Activated CD4-positive, CD25-positive, alpha-beta regulatory T cell treated with anti-CD3 and anti-CD28 coated beads, Interleukin-2, amount 50 U/mL, for 24 hours (primary cell): ENCODE measurements around the gene PPFIA2.

Source experiments
- ATAC-seq, 2 donors: fragments of 150-1000 bp; cut with Tn5 transposase; one replicate each; pipeline ENCODE4 v1.10.0; 2021; ENCODE audit warnings: mild to moderate bottlenecking in 1 of 2, moderate library complexity in 1 of 2

The PPFIA2 gene

GRCh38 chr12:81543621-81544139 lies 215.5 kb downstream of the PPFIA2 start:
- no peak for ATAC-seq

- ATAC-seq, result no peak
Measured at GRCh38 chr12:81542065-81543010, 216.8 kb downstream of the PPFIA2 start.

DNA sequence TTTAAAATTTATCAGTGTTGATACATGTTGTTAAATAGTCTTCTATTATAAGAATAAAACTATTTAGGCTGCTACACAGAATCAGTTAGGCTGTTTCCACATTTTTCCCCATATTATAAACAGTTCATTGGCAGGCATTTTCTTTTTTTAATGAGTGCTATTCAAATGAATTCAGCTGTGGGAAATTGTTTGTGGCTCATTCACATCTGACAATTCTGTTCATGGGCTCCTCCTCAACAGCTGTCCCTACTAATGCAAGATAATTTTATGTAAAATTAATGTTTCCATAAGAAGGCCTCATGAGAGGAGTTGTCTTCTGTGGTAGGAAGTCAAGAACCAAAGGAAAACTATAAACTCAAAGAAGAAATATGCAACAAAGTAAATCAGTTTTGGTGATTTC lies 218.0 kb downstream of the PPFIA2 start:
- ATAC-seq, result no peak

DNA sequence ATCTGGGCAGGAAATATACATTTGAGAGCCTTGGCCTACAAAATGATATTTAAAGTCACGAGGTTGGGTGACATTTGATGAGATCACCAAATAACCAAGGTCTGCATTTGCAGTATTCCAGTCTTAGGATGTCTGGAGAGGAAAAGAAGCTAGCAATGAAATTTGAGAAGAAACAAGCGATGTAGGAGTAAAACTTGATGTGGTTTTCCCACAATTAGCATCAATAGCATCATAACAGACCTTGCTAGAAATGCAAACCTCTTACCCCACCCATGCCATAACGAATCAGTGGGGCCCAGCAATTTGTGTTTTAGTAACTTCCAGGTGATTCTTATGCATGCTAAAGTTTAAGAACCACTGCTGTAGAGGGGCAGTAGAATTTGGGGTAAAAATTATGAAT lies 219.9 kb downstream of the PPFIA2 start:
- ATAC-seq, result no peak

DNA sequence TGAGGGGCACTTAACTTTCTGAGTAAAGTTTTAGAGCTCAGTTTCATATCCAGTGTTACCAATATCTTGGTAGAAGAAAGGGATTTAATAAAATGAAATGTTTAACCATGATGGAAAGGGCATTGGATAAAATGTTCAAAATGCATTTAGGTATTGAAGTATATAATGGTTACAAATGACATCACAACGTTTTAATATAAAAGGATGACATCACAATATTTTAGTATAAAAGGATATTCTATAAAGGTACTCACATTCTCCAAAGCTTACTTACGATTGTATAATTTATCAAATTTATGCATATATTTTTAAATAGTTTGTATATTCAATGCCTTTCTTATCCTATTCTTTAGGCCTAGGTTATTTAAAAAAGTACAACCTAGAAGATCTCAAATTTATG lies 226.1 kb downstream of the PPFIA2 start:
- ATAC-seq, result no peak

DNA sequence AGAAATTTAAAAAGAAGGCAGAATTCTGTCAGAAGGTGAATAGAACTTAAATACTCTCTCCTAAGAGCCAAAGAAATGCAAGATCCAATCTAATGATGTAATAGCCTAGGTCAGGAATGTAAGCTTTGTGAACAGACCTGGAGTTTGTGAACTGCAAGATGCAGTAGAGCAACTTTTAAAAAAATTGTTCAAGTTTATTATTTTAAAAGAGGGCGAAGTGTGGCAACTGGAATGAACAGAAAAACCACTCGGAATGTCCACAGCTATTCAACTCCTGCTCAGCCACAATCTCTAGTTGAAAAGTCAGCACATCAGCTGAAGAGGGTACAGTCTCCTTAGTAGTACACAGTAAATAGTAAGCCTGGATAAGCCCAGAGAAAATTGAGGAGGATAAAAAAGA lies 228.8 kb downstream of the PPFIA2 start:
- ATAC-seq, result no peak

DNA sequence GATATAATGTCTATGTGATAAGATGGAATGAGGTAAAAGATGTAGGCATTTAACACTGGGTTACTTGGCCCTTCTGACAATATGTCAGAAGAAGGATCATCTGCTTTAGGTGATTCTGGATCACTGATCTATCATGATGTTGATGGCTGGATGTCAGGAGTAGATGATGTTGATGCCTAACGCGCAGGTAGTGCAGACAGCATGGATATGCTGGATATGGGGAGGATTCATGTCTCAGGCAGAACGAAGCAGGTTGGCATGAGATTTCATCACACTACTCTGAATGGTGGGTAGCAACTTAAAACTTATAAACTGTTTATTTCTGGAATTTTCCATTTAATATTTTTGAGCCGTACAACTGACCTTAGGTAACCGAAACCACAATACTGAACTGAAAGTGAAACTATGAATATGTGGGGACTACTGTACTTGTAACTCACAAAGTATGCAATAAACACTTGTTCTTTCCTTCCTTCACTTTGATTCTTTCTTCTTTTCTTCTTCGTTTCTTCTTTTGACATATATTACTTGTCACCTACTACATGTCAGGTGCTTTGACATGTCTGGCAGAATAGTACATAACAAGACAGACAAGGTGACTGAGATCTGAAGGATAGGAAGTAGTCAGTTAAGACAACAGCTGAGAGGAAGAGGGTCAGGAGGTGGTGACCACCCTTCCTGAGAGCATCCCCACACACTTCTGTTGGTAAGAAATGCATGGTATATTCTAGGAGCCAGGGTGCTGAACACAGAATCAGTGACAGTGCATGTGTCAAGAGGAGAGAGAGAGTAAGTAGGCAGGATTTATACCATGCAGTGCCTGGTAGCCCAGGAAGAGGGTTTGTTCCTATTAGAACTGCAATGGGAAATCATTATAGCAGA lies 238.8 kb downstream of the PPFIA2 start:
- no peak for ATAC-seq

DNA sequence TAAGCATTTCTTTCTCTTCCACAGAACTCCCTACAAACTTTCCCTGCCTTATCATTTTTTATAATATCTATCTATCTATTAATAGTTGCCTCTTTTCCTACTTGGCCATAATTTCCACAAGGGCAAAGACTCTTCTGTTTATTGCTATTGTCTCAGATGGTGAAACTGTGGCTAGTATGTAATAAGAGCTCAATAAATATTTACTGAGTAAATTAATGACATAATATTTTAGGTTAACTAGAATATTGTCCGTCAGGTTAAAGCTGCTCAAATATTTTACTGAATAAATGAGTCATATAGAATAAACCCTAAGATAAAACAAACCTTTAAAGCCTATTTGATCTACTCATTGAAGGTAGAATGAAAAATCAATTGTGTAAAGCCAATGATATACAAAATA lies 240.5 kb downstream of the PPFIA2 start:
- ATAC-seq, result no peak

GRCh38 chr12:81517296-81517695 lies 241.9 kb downstream of the PPFIA2 start:
- ATAC-seq, result no peak

DNA sequence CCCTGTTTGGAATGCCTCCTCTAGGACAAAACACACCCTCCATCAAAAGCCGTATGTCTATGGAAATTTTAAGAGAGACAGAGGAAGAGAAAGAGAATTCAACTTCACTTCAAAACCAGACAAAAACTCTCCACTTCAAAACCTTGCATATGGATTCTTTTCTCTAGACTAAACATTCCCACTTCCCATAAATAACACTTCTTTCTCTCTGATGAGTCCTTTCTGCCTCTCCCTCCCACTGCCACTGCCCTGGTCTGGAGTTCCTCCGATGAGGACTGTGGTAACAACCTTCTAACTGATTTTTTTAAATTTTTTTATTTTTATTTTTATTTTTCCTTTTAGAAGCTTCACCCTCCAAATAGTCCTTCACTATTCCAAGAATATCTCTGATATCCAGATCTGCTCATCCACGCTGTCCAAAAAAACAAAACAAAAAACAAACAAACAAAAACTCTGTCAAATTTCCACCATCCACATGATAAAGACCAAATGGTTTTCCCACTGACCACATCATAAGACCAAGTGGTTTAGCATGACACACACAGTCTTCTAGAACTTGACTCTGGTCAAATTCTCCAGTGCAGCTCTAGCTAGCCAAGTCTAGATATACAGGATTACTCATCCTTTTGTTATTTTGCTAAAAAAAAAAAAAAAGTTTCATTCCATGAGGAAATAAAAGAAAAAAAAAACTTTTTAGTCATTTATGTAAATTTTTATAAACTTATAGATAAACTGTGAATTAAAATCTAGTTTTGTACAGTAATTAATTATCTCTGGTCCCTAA lies 256.0 kb downstream of the PPFIA2 start:
- no peak for ATAC-seq

- no peak for ATAC-seq
Measured at GRCh38 chr12:81500788-81501187, 258.4 kb downstream of the PPFIA2 start.

GRCh38 chr12:81499809-81500208 lies 259.3 kb downstream of the PPFIA2 start:
- no peak for ATAC-seq

DNA sequence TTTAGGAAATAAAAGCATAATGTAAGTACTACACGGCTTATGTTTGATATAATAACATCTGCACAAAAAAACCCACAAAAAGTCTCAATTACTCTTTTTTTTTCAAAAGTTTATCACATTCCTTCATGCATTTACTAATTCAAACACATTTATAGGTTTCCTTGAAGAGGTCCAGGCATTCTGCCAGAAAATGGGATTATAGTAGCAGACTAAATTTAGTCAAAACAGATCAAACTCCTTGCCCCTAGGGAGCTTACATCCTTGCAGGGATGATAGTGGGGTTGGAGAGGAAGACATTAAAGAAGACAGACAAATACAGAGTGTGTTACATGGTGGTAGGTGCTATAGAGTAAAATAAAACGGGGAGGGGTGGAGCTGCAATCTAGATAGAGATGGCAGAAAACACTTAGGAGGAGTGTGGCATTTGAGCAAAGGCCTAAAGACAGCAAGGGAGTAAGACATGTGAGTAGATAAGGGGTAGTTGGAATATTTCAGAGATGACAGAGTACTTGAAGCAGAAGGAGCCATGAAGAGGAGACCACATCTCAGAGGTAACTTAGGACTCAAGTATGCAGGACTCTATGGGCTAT lies 266.9 kb downstream of the PPFIA2 start:
- ATAC-seq, result no peak

DNA sequence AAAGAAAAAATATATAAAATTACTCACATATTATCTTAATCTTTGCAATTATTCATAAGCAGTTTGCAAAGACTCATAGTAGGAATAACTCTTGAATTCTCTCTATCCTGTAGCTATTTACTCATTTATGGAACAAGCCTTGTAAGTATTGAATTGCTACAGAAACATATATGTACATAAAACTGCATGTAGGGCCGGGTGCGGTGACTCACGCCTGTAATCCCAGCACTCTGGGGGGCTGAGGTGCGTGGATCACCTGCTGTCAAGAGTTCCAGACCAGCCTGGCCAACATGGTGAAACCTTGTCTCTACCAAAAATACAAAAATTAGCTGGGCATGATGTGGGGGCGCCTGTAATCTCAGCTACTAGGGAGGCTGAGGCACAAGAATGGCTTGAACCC lies 286.2 kb downstream of the PPFIA2 start:
- no peak for ATAC-seq

DNA sequence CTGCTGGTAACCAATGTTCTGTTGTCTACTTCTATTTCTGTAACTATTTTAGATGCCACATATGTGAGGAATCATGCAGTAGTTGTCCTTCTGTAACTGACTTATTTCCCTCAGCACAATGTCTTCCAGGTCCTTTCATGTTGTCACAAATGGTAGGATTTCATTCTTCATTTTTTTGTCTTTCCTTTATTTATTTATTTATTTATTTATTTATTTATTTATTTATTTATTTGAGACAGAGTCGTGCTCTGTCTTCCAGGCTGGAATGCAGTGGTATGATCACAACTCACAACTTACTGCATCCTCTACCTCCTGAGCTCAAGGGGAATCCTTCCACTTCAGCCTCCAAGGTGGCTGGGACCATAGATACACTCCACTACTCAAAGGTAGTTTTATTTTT lies 288.2 kb downstream of the PPFIA2 start:
- ATAC-seq, result no peak

GRCh38 chr12:81468206-81468605 lies 290.9 kb downstream of the PPFIA2 start:
- ATAC-seq, result no peak

GRCh38 chr12:81465876-81466275 lies 293.3 kb downstream of the PPFIA2 start:
- no peak for ATAC-seq

DNA sequence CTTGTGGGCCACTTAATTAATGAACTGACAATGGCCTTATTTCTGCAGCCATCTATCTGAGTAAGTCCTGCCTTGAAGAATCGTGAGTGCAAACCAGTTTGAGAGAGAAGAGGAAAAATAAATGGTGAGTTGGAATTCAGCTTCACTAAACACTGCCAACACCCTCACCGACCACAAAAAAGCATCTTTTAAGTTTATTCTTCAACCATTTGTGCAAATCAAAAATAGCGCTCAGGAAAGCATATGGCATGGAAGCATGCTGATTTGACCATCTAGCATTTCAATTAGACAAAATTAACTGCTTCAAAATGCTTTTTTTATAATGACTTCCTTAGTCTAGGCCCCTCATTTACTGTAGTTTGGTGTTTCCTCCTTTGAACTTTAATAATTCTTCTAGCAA lies 294.0 kb downstream of the PPFIA2 start:
- no peak for ATAC-seq

- ATAC-seq, result no peak
Measured at GRCh38 chr12:81461163-81461562, 298.0 kb downstream of the PPFIA2 start.

GRCh38 chr12:81450920-81451739 lies 308.0 kb downstream of the PPFIA2 start:
- no peak for ATAC-seq

- ATAC-seq, result no peak
Measured at GRCh38 chr12:81441629-81442028, 317.5 kb downstream of the PPFIA2 start.
